Lung (tissue), 12 donors: ENCODE data around the gene PRSS33. TPM values are rescaled to one million over a fixed set of nuclear protein-coding genes. Genes with fewer than 3 reads are reported as not detected.

Experiments
- ATAC-seq: fragments of 200-7000 bp; cut with Tn5 transposase; one replicate; pipeline ENCODE4 v1.9.1; 2020; ENCODE audit warnings: moderate number of reproducible peaks; ENCODE audit not compliant: insufficient read depth, low FRiP score
- DNase-seq, 3 donors: peaks; one replicate each; pipeline ENCODE4 v3.0.0-alpha.2; 2013 to 2017
- H3K27ac ChIP-seq, 2 donors: one replicate each; pipeline ENCODE4 v1.5.1; 2013; ENCODE audit warnings: mild to moderate bottlenecking in 2 of 2, moderate library complexity in 2 of 2, control low read depth in 1 of 2, inconsistent platforms in 1 of 2, low read depth in 1 of 2, low read length in 1 of 2
- H3K27me3 ChIP-seq, 3 donors: one replicate each; pipeline ENCODE4 v1.5.1; 2013; ENCODE audit warnings: low read length in 2 of 3; ENCODE audit not compliant: control insufficient read depth in 3 of 3, insufficient read depth in 3 of 3
- H3K36me3 ChIP-seq, 4 donors: one replicate each; pipeline ENCODE4 v1.5.1; 2013; ENCODE audit warnings: low read length in 4 of 4, mild to moderate bottlenecking in 1 of 4, moderate library complexity in 1 of 4; ENCODE audit not compliant: control insufficient read depth in 4 of 4, insufficient read depth in 4 of 4
- H3K4me1 ChIP-seq, 5 donors: one replicate each; pipeline ENCODE4 v1.5.1; 2013; ENCODE audit warnings: low read length in 5 of 5, mild to moderate bottlenecking in 2 of 5, moderate library complexity in 1 of 5; ENCODE audit not compliant: control insufficient read depth in 5 of 5, insufficient read depth in 5 of 5
- H3K4me3 ChIP-seq: one replicate; pipeline ENCODE4 v1.5.1; 2013; ENCODE audit warnings: mild to moderate bottlenecking, control low read depth, moderate library complexity
- H3K9ac ChIP-seq, 2 donors: one replicate each; pipeline ENCODE4 v1.5.1; 2013; ENCODE audit warnings: low read length in 2 of 2, control low read depth in 1 of 2; ENCODE audit not compliant: insufficient read depth in 1 of 2
- H3K9me3 ChIP-seq, 4 donors: one replicate each; pipeline ENCODE4 v1.5.1; 2013; ENCODE audit warnings: low read length in 3 of 4, mild to moderate bottlenecking in 1 of 4, moderate library complexity in 1 of 4; ENCODE audit not compliant: control insufficient read depth in 4 of 4, insufficient read depth in 3 of 4
- WGBS, 2 donors: extraction: QIAGEN DNeasy Blood & Tissue Kit; methylation state at CpG; one replicate each; pipeline ENCODE4 v1.1.7; 2013; 5-methylcytosine and 5-hydroxymethylcytosine counted together
- polyA plus RNA-seq, 2 donors: library from polyadenylated mRNA; stranded (reverse); fragments of 200-250 nt; gene quantifications; one replicate each; pipeline ENCODE4 v1.2.1, GENCODE V29; 2013
- total RNA-seq, 2 donors: library from RNA; depleted of rRNA in 1 of 2; stranded (reverse); fragments of >200 nt in 1 of 2; gene quantifications; one replicate each; pipeline ENCODE4 v1.2.1, GENCODE V29; 2014 to 2021
- TF ChIP-seq, protein P1 (sequence below): IDR thresholded peaks from 2 replicates; pipeline ENCODE4 v1.5.1; 2012; ENCODE audit warnings: mild to moderate bottlenecking; ENCODE audit errors: control extremely low read depth, extremely low read depth
- donor health status: control.
- donor health status: control.
- donor health status: Bipolar disorder and iron deficiency.
- donor health status: healthy.
- donor health status: DM: yes; HTN: yes; CAD: no.

PRSS33 gene
- total and polyA plus RNA-seq, 4 donors: 0.08 to 0.12 TPM; not detected in 2

DNA sequence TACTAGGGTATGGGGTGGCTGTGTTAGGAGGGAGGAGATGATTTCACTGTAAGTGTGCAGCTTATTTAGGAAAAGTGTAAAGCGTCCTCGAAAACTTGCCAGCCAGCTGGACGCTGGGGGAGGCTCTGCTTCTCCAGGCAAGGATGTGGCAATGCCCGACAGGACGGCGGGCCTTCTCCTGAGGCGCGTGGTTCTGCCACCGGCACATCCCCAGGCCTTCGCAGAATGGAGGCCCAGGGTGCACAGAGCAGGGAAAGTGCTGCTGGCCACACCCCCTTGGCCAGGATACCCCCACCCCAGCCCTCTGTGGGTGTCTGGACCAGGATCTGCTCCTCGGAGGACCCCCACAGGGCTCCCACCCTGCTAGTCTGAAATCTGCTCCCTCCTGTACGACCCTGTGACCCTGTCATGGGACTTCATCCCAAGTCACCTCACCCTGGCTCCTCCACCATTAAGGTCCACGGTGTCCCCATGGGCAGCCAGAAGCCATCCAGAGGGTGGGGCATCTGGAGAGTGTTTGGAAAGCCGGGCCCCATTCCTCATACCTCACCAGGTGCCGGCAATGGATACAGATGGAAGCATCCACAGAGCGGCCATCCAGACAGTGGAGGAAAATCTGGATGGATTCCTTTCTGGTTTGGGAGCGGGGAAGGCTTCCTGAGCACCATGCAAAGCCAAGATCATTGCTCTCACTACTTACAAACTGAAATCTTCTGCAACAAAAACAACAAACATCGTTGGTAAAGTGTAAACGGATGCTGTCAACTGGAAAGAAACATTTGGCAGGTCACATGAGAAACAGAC lies 44.2 kb downstream of the PRSS33 start:
- WGBS, 2 donors: 89 to 93% methylated on average over 19 of the region's 19 CpGs
- no peaks in the 10 kb centered on the region for H3K36me3 ChIP-seq
- no peak overlapping the region for H3K27ac ChIP-seq
- no peak overlapping the region for H3K4me3 ChIP-seq
- DNase-seq: no peak
- no peaks in the 10 kb centered on the region for H3K27me3 ChIP-seq
- no peak overlapping the region for H3K9ac ChIP-seq
- TF ChIP-seq, protein P1, sequence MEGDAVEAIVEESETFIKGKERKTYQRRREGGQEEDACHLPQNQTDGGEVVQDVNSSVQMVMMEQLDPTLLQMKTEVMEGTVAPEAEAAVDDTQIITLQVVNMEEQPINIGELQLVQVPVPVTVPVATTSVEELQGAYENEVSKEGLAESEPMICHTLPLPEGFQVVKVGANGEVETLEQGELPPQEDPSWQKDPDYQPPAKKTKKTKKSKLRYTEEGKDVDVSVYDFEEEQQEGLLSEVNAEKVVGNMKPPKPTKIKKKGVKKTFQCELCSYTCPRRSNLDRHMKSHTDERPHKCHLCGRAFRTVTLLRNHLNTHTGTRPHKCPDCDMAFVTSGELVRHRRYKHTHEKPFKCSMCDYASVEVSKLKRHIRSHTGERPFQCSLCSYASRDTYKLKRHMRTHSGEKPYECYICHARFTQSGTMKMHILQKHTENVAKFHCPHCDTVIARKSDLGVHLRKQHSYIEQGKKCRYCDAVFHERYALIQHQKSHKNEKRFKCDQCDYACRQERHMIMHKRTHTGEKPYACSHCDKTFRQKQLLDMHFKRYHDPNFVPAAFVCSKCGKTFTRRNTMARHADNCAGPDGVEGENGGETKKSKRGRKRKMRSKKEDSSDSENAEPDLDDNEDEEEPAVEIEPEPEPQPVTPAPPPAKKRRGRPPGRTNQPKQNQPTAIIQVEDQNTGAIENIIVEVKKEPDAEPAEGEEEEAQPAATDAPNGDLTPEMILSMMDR: no peak
- no peaks in the 10 kb centered on the region for H3K4me1 ChIP-seq
- no peak for ATAC-seq
- no peaks in the 10 kb centered on the region for H3K9me3 ChIP-seq

DNA sequence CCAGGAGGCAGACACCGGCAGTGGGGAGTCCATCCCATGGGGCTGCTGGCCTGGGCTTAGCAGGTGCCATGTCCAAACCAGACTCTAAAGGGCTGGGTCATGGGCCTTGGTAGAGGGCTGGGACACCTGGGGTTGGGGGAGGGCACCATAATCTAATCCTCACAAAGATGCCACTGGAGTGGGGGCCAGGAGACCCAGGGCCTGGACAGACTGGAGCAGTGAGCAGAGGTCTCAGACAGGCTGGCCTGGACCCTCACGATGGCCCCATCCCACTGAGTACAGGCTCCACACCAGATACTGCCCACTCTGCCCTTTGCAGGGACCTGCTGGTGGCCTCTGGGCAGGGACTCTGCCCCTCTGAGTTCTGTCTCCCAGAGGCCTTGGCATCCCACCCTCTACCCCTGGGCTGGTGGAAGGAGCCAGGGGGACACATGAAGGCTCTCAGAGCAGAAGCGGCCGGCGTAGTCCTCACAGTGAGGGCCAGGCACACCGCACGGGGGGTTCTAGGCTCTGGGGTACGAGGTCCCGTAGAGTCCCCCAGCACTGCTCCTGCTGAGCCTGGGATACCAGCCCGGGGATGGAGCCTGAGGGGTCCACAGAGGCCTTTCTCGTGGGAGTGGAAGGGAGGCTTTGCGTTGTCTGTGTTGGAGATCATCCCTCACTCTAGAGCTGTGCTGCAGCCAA lies 44.9 kb downstream of the PRSS33 start:
- no peaks in the 10 kb centered on the region for H3K9me3 ChIP-seq
- DNase-seq (no peak), ATAC-seq (no peak)
- WGBS, 2 donors: 95 to 96% methylated on average over 12 of the region's 12 CpGs
- no peak overlapping the region for H3K9ac ChIP-seq
- TF ChIP-seq, protein P1: no peak
- no peak overlapping the region for H3K27ac ChIP-seq
- no peak overlapping the region for H3K4me3 ChIP-seq
- H3K36me3 ChIP-seq: no peaks in the 10 kb centered on the region
- no peaks in the 10 kb centered on the region for H3K27me3 ChIP-seq
- H3K4me1 ChIP-seq: no peaks in the 10 kb centered on the region

DNA sequence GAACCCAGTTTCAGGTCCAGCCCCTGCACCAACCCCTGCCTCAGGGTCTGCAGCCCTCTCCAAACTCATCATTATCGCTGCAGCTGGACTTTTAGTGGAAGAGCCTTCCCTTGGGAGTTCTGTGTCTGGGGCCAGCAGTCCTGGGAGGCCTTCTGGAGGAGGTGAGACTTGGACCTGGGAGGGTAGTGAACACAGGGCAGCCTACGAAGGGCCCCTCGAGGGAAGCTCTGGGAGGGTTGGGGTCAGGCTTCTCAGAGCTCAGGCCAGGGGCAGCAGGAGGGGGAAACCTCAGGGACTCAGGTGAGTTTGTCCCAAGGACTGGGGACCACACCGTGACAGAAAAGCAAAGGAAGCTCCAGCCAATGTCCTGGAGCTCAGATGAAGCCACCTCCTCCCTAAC lies 46.2 kb downstream of the PRSS33 start:
- ATAC-seq (no peak), DNase-seq (no peak)
- Histone ChIP-seq H3K9me3 (no peaks in the 10 kb centered on the region), H3K27ac (no peak overlapping the region), H3K36me3 (no peaks in the 10 kb centered on the region), H3K9ac (no peak overlapping the region), H3K4me1 (no peaks in the 10 kb centered on the region), H3K4me3 (no peak overlapping the region), H3K27me3 (no peaks in the 10 kb centered on the region)
- WGBS, 2 donors: 90 to 94% methylated on average over 4 of the region's 4 CpGs
- TF ChIP-seq, protein P1: no peak
